Tibial nerve (tissue), 4 donors: ENCODE data around the gene OR12D2. TPM values are rescaled to one million over a fixed set of nuclear protein-coding genes. Genes with fewer than 3 reads are reported as not detected.

Experiments used
- DNase-seq, 2 donors: peaks; one replicate each; pipeline ENCODE4 v3.0.0-alpha.2; 2019; ENCODE audit warnings: low spot score in 2 of 2
- H3K27ac ChIP-seq, 4 donors: fragments of 200-600 bp; sonication (generic) in 3 of 4; one replicate each; pipeline ENCODE4 v1.5.1; 2017 to 2019; ENCODE audit warnings: mild to moderate bottlenecking in 1 of 4
- H3K27me3 ChIP-seq, 2 donors: fragments of 200-600 bp; sonication (generic) in 1 of 2; one replicate each; pipeline versions ENCODE4 v1.5.1 to v1.6.0; 2017 to 2019
- H3K36me3 ChIP-seq, 3 donors: fragments of 200-600 bp; sonication (generic); one replicate each; pipeline ENCODE4 v1.5.1; 2018 to 2019
- H3K4me1 ChIP-seq, 4 donors: fragments of 200-600 bp; sonication (generic) in 3 of 4; one replicate each; pipeline ENCODE4 v1.5.1; 2017 to 2019
- H3K4me3 ChIP-seq, 4 donors: fragments of 200-600 bp; sonication (generic) in 3 of 4; one replicate each; pipeline ENCODE4 v1.5.1; 2017 to 2019; ENCODE audit warnings: mild to moderate bottlenecking in 1 of 4, moderate library complexity in 1 of 4
- H3K9me3 ChIP-seq, 4 donors: fragments of 200-600 bp; sonication (generic) in 3 of 4; one replicate each; pipeline ENCODE4 v1.5.1; 2017 to 2019
- CTCF ChIP-seq, 5 experiments: fragments of 200-600 bp in 3 of 5; fragments of 450-650 bp in 2 of 5; sonication (generic) in 3 of 5; IDR thresholded peaks; one replicate each; pipeline ENCODE4 v1.5.1; 2016 to 2019; ENCODE audit warnings: antibody characterized with exemption in 5 of 5, mild to moderate bottlenecking in 3 of 5, moderate library complexity in 2 of 5
- EP300 ChIP-seq, 2 donors: sonication (generic); formaldehyde crosslinking; IDR thresholded peaks; one replicate each; pipeline ENCODE4 v1.6.1; 2017; ENCODE audit warnings: antibody characterized with exemption in 2 of 2, mild to moderate bottlenecking in 1 of 2
- POLR2A ChIP-seq, 2 donors: fragments of 450-650 bp; IDR thresholded peaks; one replicate each; pipeline ENCODE4 v1.6.1; 2017; ENCODE audit warnings: antibody characterized with exemption in 2 of 2, mild to moderate bottlenecking in 2 of 2, moderate library complexity in 2 of 2
- WGBS, 2 donors: methylation state at CpG; one replicate each; pipeline ENCODE4 v1.1.5; 2018; 5-methylcytosine and 5-hydroxymethylcytosine counted together
- total RNA-seq, 4 donors: library from RNA; depleted of rRNA; stranded (reverse); fragments of >200 nt; gene quantifications; one replicate each; pipeline ENCODE4 v1.1.0, GENCODE V29; 2016

The OR12D2 gene
- total RNA-seq, 4 donors from 2014 or later = not detected

- H3K36me3 ChIP-seq = no peaks in the 10 kb centered on the region
- TF ChIP-seq POLR2A (IDR thresholded peaks at IDR 0.05) (no peak), EP300 (IDR thresholded peaks at IDR 0.05) (no peak), CTCF (IDR thresholded peaks at IDR 0.05) (no peak)
- peaks cover 0 to 4% (median 0%) of the 10 kb centered on the region in 4 donors for H3K9me3 ChIP-seq
- H3K27ac ChIP-seq = no peak overlapping the region
- H3K4me1 ChIP-seq = no peaks in the 10 kb centered on the region
- no peak for DNase-seq
- no peaks in the 10 kb centered on the region for H3K27me3 ChIP-seq
- no peak overlapping the region for H3K4me3 ChIP-seq
Observed at GRCh38 chr6:29376003-29376402, 19.4 kb upstream of the OR12D2 start.

GRCh38 chr6:29388533-29388932 lies 6.9 kb upstream of the OR12D2 start:
- Histone ChIP-seq H3K27me3 (no peaks in the 10 kb centered on the region), H3K36me3 (no peaks in the 10 kb centered on the region)

GRCh38 chr6:29399525-29399924 lies 4.1 kb downstream of the OR12D2 start:
- no peaks in the 10 kb centered on the region for H3K36me3 ChIP-seq
- no peak for DNase-seq
- H3K27me3 ChIP-seq = no peaks in the 10 kb centered on the region
- no peaks in the 10 kb centered on the region for H3K9me3 ChIP-seq
- no peaks in the 10 kb centered on the region for H3K4me1 ChIP-seq
- WGBS, 2 donors = 82 to 87% methylated on average over 2 of the region's 2 CpGs
- TF ChIP-seq EP300 (IDR thresholded peaks at IDR 0.05) = no peak
- no peak for TF ChIP-seq CTCF (IDR thresholded peaks at IDR 0.05)
- no peak for TF ChIP-seq POLR2A (IDR thresholded peaks at IDR 0.05)
- H3K27ac ChIP-seq = no peak overlapping the region
- no peak overlapping the region for H3K4me3 ChIP-seq

More at GRCh38 chr6:29388533-29388932, 6.9 kb upstream of the OR12D2 start:
- H3K27ac ChIP-seq = no peak overlapping the region
- WGBS, 2 donors = 68 to 69% methylated on average over 4 of the region's 4 CpGs
- no peak overlapping the region for H3K4me3 ChIP-seq
- DNase-seq = no peak
- no peaks in the 10 kb centered on the region for H3K9me3 ChIP-seq
- no peaks in the 10 kb centered on the region for H3K4me1 ChIP-seq
- TF ChIP-seq CTCF (IDR thresholded peaks at IDR 0.05) (no peak), EP300 (IDR thresholded peaks at IDR 0.05) (no peak), POLR2A (IDR thresholded peaks at IDR 0.05) (no peak)

DNA sequence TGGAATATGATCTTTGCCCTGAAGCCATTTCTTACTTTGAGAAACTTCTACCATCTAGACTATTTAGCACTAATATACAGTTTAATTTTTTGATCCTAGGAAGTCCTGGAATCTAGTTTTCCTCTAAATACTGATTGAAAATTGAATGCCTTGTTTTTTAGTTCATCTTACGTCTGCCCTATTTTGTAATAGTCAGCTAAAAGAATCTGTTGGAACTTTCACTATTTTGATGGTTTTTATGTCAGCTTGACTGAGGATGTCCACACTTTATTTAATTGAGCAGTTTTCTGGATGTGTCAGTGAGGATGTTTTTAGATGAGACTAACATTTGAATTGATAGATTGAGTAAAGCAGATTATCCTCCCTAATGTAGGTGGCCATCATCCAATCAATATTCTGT lies 8.4 kb downstream of the OR12D2 start:
- no peak for TF ChIP-seq CTCF (IDR thresholded peaks at IDR 0.05)
- no peak for TF ChIP-seq EP300 (IDR thresholded peaks at IDR 0.05)
- no peak for TF ChIP-seq POLR2A (IDR thresholded peaks at IDR 0.05)
- H3K4me1 ChIP-seq = no peaks in the 10 kb centered on the region
- peaks cover 0 to 18% (median 0%) of the 10 kb centered on the region in 4 donors for H3K9me3 ChIP-seq
- H3K27ac ChIP-seq = no peak overlapping the region
- no peak overlapping the region for H3K4me3 ChIP-seq
- no peaks in the 10 kb centered on the region for H3K27me3 ChIP-seq
- 48 to 88% methylated on average over 1 of the region's 1 CpG for WGBS, 2 donors
- no peak for DNase-seq
- no peaks in the 10 kb centered on the region for H3K36me3 ChIP-seq

DNA sequence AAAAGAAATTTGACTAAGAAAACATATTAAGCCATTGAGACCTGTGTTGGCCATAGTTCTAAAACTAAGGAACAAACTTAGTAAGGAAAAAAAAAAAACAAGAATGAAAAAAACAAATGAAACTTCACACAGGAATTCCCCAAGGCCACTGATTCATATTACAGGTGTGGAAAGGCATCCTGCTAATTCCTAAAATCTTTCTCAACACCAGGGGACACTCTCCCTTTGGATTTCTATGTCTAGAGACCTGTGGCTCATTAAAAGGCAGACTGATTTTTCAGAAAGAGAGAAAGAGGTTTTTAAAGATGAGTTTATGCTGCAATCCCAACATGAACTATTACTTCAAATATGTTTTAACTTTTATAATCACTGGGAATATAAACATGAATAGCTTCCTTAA lies 19.2 kb downstream of the OR12D2 start, which contains the start of gene OR12D1:
Gene OR12D1, plus strand, starts transcription at position 341 of the 400 bp plus-strand sequence.
- Histone ChIP-seq H3K36me3 (no peaks in the 10 kb centered on the region), H3K9me3 (peaks cover 0 to 10% (median 0%) of the 10 kb centered on the region in 4 donors), H3K4me1 (no peaks in the 10 kb centered on the region), H3K27me3 (no peaks in the 10 kb centered on the region), H3K27ac (no peak within 1 kb of the TSS), H3K4me3 (no peak within 1 kb of the TSS)
- TF ChIP-seq POLR2A (IDR thresholded peaks at IDR 0.05) (no peak), EP300 (IDR thresholded peaks at IDR 0.05) (no peak), CTCF (IDR thresholded peaks at IDR 0.05) (no peak)
- DNase-seq = no peak
